HAP-1 (cell line): Measurements from ENCODE around the gene AACS.
"Not testable (repeated sequence)": the region's sequence is repeated elsewhere in the genome, so short reads cannot be mapped to it uniquely, and the experiment has no call there.

Source experiments
- DNase-seq, 2 experiments: peaks; one replicate each; pipeline ENCODE4 v3.0.0-alpha.2; 2016 to 2020; ENCODE audit warnings: low spot score in 2 of 2
- H3K27me3 ChIP-seq: fragments of 250-450 bp; sonication (Bioruptor Pico); 2 replicates; pipeline ENCODE4 v1.5.1; 2020; ENCODE audit warnings: low read depth, mild to moderate bottlenecking, moderate library complexity
- H3K36me3 ChIP-seq: fragments of 250-450 bp; sonication (Bioruptor Pico); replicated peaks from 2 replicates; pipeline ENCODE4 v1.5.1; 2020; ENCODE audit warnings: mild to moderate bottlenecking
- H3K4me1 ChIP-seq: fragments of 250-450 bp; sonication (Bioruptor Pico); 2 replicates; pipeline ENCODE4 v1.5.1; 2020; ENCODE audit warnings: mild to moderate bottlenecking
- H3K4me3 ChIP-seq: fragments of 250-450 bp; sonication (Bioruptor Pico); 2 replicates; pipeline ENCODE4 v1.5.1; 2020; ENCODE audit warnings: mild to moderate bottlenecking, moderate library complexity
- H3K9me3 ChIP-seq: fragments of 250-450 bp; sonication (Bioruptor Pico); 2 replicates; pipeline ENCODE4 v1.5.1; 2020; ENCODE audit warnings: mild to moderate bottlenecking, moderate library complexity
- in situ Hi-C: fragments of 300-500 bp; cut with MboI; formaldehyde crosslinking; loops from 3 replicates; pipeline ENCODE4 v1.14.3; 2020; ENCODE audit warnings: low sequenced_read_pairs, inconsistent platforms, mixed read lengths

AACS gene

GRCh38 chr12:125131958-125132357 is 66.7 kb downstream of the AACS start:
- no peaks in the 10 kb centered on the region for H3K4me1 ChIP-seq
- H3K9me3 ChIP-seq: no peaks in the 10 kb centered on the region
- no peaks in the 10 kb centered on the region for H3K27me3 ChIP-seq
- H3K4me3 ChIP-seq: no peak overlapping the region
- in situ Hi-C loops: no loop called here
- peaks cover 16% of the 10 kb centered on the region; the same call in 1 of the 2 replicates for H3K36me3 ChIP-seq
- no peak for DNase-seq

GRCh38 chr12:125132698-125133400 is 67.6 kb downstream of the AACS start:
- Histone ChIP-seq H3K36me3 (peaks cover 19% of the 10 kb centered on the region), H3K4me1 (no peaks in the 10 kb centered on the region), H3K9me3 (no peaks in the 10 kb centered on the region), H3K27me3 (no peaks in the 10 kb centered on the region), H3K4me3 (no peak overlapping the region)
- DNase-seq: no peak
- in situ Hi-C loops: no loop called here

- in situ Hi-C loops: no loop called here
- H3K9me3 ChIP-seq: no peaks in the 10 kb centered on the region
- DNase-seq: no peak
- no peaks in the 10 kb centered on the region for H3K27me3 ChIP-seq
- H3K4me1 ChIP-seq: no peaks in the 10 kb centered on the region
- H3K4me3 ChIP-seq: no peak overlapping the region
- peaks cover 19% of the 10 kb centered on the region for H3K36me3 ChIP-seq
Measured at GRCh38 chr12:125133616-125134015, 68.4 kb downstream of the AACS start.

- in situ Hi-C loops: no loop called here
Measured at GRCh38 chr12:125134576-125134975, 69.3 kb downstream of the AACS start.

GRCh38 chr12:125135906-125136305 is 70.7 kb downstream of the AACS start:
- peaks cover 13% of the 10 kb centered on the region for H3K36me3 ChIP-seq
- in situ Hi-C loops: no loop called here
- H3K27me3 ChIP-seq: no peaks in the 10 kb centered on the region
- no peak overlapping the region for H3K4me3 ChIP-seq
- H3K9me3 ChIP-seq: no peaks in the 10 kb centered on the region
- H3K4me1 ChIP-seq: no peaks in the 10 kb centered on the region
- no peak for DNase-seq

More at GRCh38 chr12:125134576-125134975, 69.3 kb downstream of the AACS start:
- Histone ChIP-seq H3K4me3 (no peak overlapping the region), H3K27me3 (no peaks in the 10 kb centered on the region), H3K4me1 (no peaks in the 10 kb centered on the region), H3K9me3 (no peaks in the 10 kb centered on the region), H3K36me3 (peaks cover 15% of the 10 kb centered on the region)
- DNase-seq: no peak

GRCh38 chr12:125136702-125137101 is 71.5 kb downstream of the AACS start:
- in situ Hi-C loops: no loop called here
- DNase-seq: no peak
- no peak overlapping the region for H3K4me3 ChIP-seq
- H3K9me3 ChIP-seq: no peaks in the 10 kb centered on the region
- H3K27me3 ChIP-seq: no peaks in the 10 kb centered on the region
- no peaks in the 10 kb centered on the region for H3K4me1 ChIP-seq
- peaks cover 13% of the 10 kb centered on the region for H3K36me3 ChIP-seq

GRCh38 chr12:125137766-125138344 is 72.6 kb downstream of the AACS start:
- Histone ChIP-seq H3K4me1 (no peaks in the 10 kb centered on the region), H3K4me3 (no peak overlapping the region), H3K36me3 (peaks cover 13% of the 10 kb centered on the region), H3K9me3 (no peaks in the 10 kb centered on the region), H3K27me3 (no peaks in the 10 kb centered on the region)
- in situ Hi-C loops: no loop called here
- DNase-seq: no peak

GRCh38 chr12:125140279-125141209 is 75.3 kb downstream of the AACS start:
- Histone ChIP-seq H3K9me3 (no peaks in the 10 kb centered on the region), H3K27me3 (no peaks in the 10 kb centered on the region), H3K4me3 (no peak overlapping the region), H3K4me1 (no peaks in the 10 kb centered on the region), H3K36me3 (peaks cover 8% of the 10 kb centered on the region)
- no peak for DNase-seq
- in situ Hi-C loops: no loop called here

GRCh38 chr12:125141210-125141573 is 76.0 kb downstream of the AACS start:
- H3K9me3 ChIP-seq, DNase-seq, H3K27me3 ChIP-seq, H3K4me3 ChIP-seq, in situ Hi-C loops, H3K4me1 ChIP-seq, H3K36me3 ChIP-seq: not testable (repeated sequence)

GRCh38 chr12:125142601-125143000 is 77.4 kb downstream of the AACS start:
- Histone ChIP-seq H3K4me3 (no peak overlapping the region), H3K27me3 (no peaks in the 10 kb centered on the region), H3K36me3 (peaks cover 1% of the 10 kb centered on the region; the same call in 1 of the 2 replicates), H3K4me1 (no peaks in the 10 kb centered on the region), H3K9me3 (no peaks in the 10 kb centered on the region)
- in situ Hi-C loops: no loop called here
- DNase-seq: no peak

GRCh38 chr12:125143491-125143890 is 78.3 kb downstream of the AACS start:
- no peaks in the 10 kb centered on the region for H3K27me3 ChIP-seq

GRCh38 chr12:125145196-125145595 is 80.0 kb downstream of the AACS start:
- H3K9me3 ChIP-seq: no peaks in the 10 kb centered on the region
- no peaks in the 10 kb centered on the region for H3K4me1 ChIP-seq
- H3K27me3 ChIP-seq: no peaks in the 10 kb centered on the region
- in situ Hi-C loops: no loop called here
- no peak overlapping the region for H3K4me3 ChIP-seq
- DNase-seq: no peak
- no peaks in the 10 kb centered on the region for H3K36me3 ChIP-seq

More at GRCh38 chr12:125143491-125143890, 78.3 kb downstream of the AACS start:
- Histone ChIP-seq H3K4me3 (no peak overlapping the region), H3K4me1 (no peaks in the 10 kb centered on the region), H3K9me3 (no peaks in the 10 kb centered on the region), H3K36me3 (no peaks in the 10 kb centered on the region)
- in situ Hi-C loops: no loop called here
- DNase-seq: no peak

GRCh38 chr12:125148316-125148715 is 83.1 kb downstream of the AACS start:
- Histone ChIP-seq H3K27me3 (no peaks in the 10 kb centered on the region), H3K4me3 (no peak overlapping the region), H3K9me3 (no peaks in the 10 kb centered on the region), H3K4me1 (no peaks in the 10 kb centered on the region), H3K36me3 (no peaks in the 10 kb centered on the region)
- in situ Hi-C loops: no loop called here
- DNase-seq: no peak
